HepG2 (cell line): ENCODE results near the gene MEX3D. TPM values are rescaled to one million over a fixed set of nuclear protein-coding genes. Genes with fewer than 3 reads are reported as not detected.

Source experiments
- AGO1 ChIP-seq: fragments of 200-400 bp; formaldehyde crosslinking; IDR thresholded peaks from 2 replicates; pipeline ENCODE4 v1.6.1; 2017; ENCODE audit warnings: mild to moderate bottlenecking, low read depth, low read length, moderate library complexity; ENCODE audit not compliant: poor library complexity, severe bottlenecking
- ARNT2 ChIP-seq: sonication (generic); formaldehyde crosslinking; IDR thresholded peaks from 2 replicates; pipeline ENCODE4 v1.8.0; 2022; ENCODE audit warnings: mild to moderate bottlenecking, low read depth, missing genetic modification reagents, moderate library complexity
- BORCS8-MEF2B ChIP-seq: sonication (generic); formaldehyde crosslinking; IDR thresholded peaks from 2 replicates; pipeline ENCODE4 v1.8.0; 2022; ENCODE audit warnings: mild to moderate bottlenecking, missing genetic modification reagents
- ERF ChIP-seq: IDR thresholded peaks from 2 replicates; pipeline ENCODE4 v1.6.1; 2018; ENCODE audit warnings: missing biosample characterization, missing genetic modification reagents
- FOXO1 ChIP-seq: sonication (generic); formaldehyde crosslinking; IDR thresholded peaks from 2 replicates; pipeline ENCODE4 v1.4.0; 2020; ENCODE audit warnings: missing genetic modification reagents
- NR2F2 ChIP-seq: IDR thresholded peaks from 2 replicates; pipeline ENCODE4 v1.6.1; 2012; ENCODE audit warnings: low read depth, inconsistent platforms, borderline replicate concordance
- RBAK ChIP-seq: sonication (generic); formaldehyde crosslinking; IDR thresholded peaks from 2 replicates; pipeline ENCODE4 v1.5.1; 2020; ENCODE audit warnings: mild to moderate bottlenecking, missing genetic modification reagents
- RXRA ChIP-seq: sonication (generic); formaldehyde crosslinking; IDR thresholded peaks from 2 replicates; pipeline ENCODE4 v1.5.1; 2020; ENCODE audit warnings: missing genetic modification reagents
- SIN3A ChIP-seq: IDR thresholded peaks from 2 replicates; pipeline ENCODE4 v1.6.1; 2011; ENCODE audit warnings: low read depth, mild to moderate bottlenecking, control low read depth, low read length, borderline replicate concordance
- SRSF9 ChIP-seq: fragments of 200-400 bp; formaldehyde crosslinking; IDR thresholded peaks from 2 replicates; pipeline ENCODE4 v1.6.1; 2018; ENCODE audit warnings: borderline replicate concordance, mild to moderate bottlenecking, low read depth, low read length; ENCODE audit not compliant: insufficient read depth, poor library complexity, severe bottlenecking
- THAP11 ChIP-seq: IDR thresholded peaks from 2 replicates; pipeline ENCODE4 v1.6.1; 2016; ENCODE audit warnings: missing biosample characterization, missing genetic modification reagents
- ZBTB39 ChIP-seq: sonication (generic); formaldehyde crosslinking; IDR thresholded peaks from 2 replicates; pipeline ENCODE4 v1.5.0; 2020; ENCODE audit warnings: missing genetic modification reagents
- ZNF12 ChIP-seq: sonication (generic); formaldehyde crosslinking; IDR thresholded peaks from 2 replicates; pipeline ENCODE4 v1.5.0; 2020; ENCODE audit warnings: missing genetic modification reagents
- ZNF160 ChIP-seq: sonication (generic); formaldehyde crosslinking; IDR thresholded peaks from 2 replicates; pipeline ENCODE4 v1.8.0; 2022; ENCODE audit warnings: mild to moderate bottlenecking, inconsistent platforms, missing genetic modification reagents
- ZNF234 ChIP-seq: sonication (generic); formaldehyde crosslinking; conservative IDR thresholded peaks from 2 replicates; pipeline ENCODE4 v1.5.1; 2020; ENCODE audit warnings: mild to moderate bottlenecking, missing genetic modification reagents
- ZNF431 ChIP-seq: sonication (generic); formaldehyde crosslinking; IDR thresholded peaks from 2 replicates; pipeline ENCODE4 v1.9.0; 2022; ENCODE audit warnings: missing genetic modification reagents, low read depth, mild to moderate bottlenecking, borderline replicate concordance
- ZNF446 ChIP-seq: sonication (generic); formaldehyde crosslinking; IDR thresholded peaks from 2 replicates; pipeline ENCODE4 v1.5.0; 2020; ENCODE audit warnings: mild to moderate bottlenecking, missing genetic modification reagents
- ZNF780A ChIP-seq: sonication (generic); formaldehyde crosslinking; IDR thresholded peaks from 2 replicates; pipeline ENCODE4 v1.8.0; 2022; ENCODE audit warnings: mild to moderate bottlenecking, missing genetic modification reagents, moderate library complexity
- ZNF790 ChIP-seq: sonication (generic); formaldehyde crosslinking; IDR thresholded peaks from 2 replicates; pipeline ENCODE4 v1.8.0; 2022; ENCODE audit warnings: missing genetic modification reagents, mild to moderate bottlenecking, borderline replicate concordance
- ZSCAN25 ChIP-seq: sonication (generic); formaldehyde crosslinking; IDR thresholded peaks from 2 replicates; pipeline ENCODE4 v1.8.0; 2022; ENCODE audit warnings: mild to moderate bottlenecking, missing genetic modification reagents
- polyA plus RNA-seq, 8 experiments: library from polyadenylated mRNA; depleted of rRNA in 3 of 8; stranded (reverse) in 7 of 8; unstranded in 1 of 8; fragments of >200 nt; fragmentation: Illumina TruSeq in 4 of 8; extraction: Trizol in 4 of 8; gene quantifications; 2 replicates each; pipeline versions ENCODE4 v1.2.1 to v1.2.3, GENCODE V29; 2011 to 2016; ENCODE audit warnings: low read depth in 4 of 8, missing spikeins in 1 of 8, mixed read lengths in 1 of 8; ENCODE audit not compliant: insufficient read depth in 1 of 8
- total RNA-seq, 5 experiments: library from RNA; depleted of rRNA; stranded (reverse); fragments of >200 nt; fragmentation: Illumina TruSeq; extraction: Trizol; gene quantifications; 2 replicates each; pipeline ENCODE4 v1.2.3, GENCODE V29; 2016; ENCODE audit warnings: low read depth in 1 of 5
- TF ChIP-seq, protein P1 (sequence below): sonication (generic); formaldehyde crosslinking; IDR thresholded peaks from 2 replicates; pipeline ENCODE4 v1.4.0; 2020; ENCODE audit warnings: missing genetic modification reagents
- TF ChIP-seq, protein P2 (sequence below): sonication (generic); formaldehyde crosslinking; IDR thresholded peaks from 2 replicates; pipeline ENCODE4 v1.4.0; 2020; ENCODE audit warnings: mild to moderate bottlenecking, missing genetic modification reagents
- TF ChIP-seq, protein P3 (sequence below): fragments of 450-650 bp; IDR thresholded peaks from 2 replicates; pipeline ENCODE4 v1.6.1; 2016

MEX3D gene
- total and polyA plus RNA-seq, 2 of the 13 experiments (the other 11 are each of a cell fraction or from before 2014, with no cell fraction given), result 3.6 to 17.1 TPM

GRCh38 chr19:1592755-1593500 lies 24.8 kb upstream of the MEX3D start, which contains the start of gene MBD3 (continued):
- TF ChIP-seq ZNF790 (CRISPR knock-in tag) (no peak), SIN3A (peak; percentile 20; the same call in 1 of the 2 replicates), RBAK (CRISPR knock-in tag) (no peak), FOXO1 (CRISPR knock-in tag) (no peak), ZBTB39 (CRISPR knock-in tag) (no peak), ZSCAN25 (CRISPR knock-in tag) (no peak), ZNF431 (CRISPR knock-in tag) (no peak), ZNF780A (no peak), ZNF446 (CRISPR knock-in tag) (no peak), THAP11 (CRISPR knock-in tag) (no peak), NR2F2 (peak; percentile 16; the same call in 1 of the 2 replicates), ARNT2 (CRISPR knock-in tag) (0 out of 2 replicates have a peak, but pooled peaks have one; percentile 19), RXRA (no peak), ERF (CRISPR knock-in tag) (peak; percentile 75), ZNF234 (no peak), ZNF160 (CRISPR knock-in tag) (no peak; the same call in 1 of the 2 replicates), SRSF9 (no peak), BORCS8-MEF2B (CRISPR knock-in tag) (no peak), AGO1 (peak; percentile 94), ZNF12 (no peak)
- TF ChIP-seq, protein P1, sequence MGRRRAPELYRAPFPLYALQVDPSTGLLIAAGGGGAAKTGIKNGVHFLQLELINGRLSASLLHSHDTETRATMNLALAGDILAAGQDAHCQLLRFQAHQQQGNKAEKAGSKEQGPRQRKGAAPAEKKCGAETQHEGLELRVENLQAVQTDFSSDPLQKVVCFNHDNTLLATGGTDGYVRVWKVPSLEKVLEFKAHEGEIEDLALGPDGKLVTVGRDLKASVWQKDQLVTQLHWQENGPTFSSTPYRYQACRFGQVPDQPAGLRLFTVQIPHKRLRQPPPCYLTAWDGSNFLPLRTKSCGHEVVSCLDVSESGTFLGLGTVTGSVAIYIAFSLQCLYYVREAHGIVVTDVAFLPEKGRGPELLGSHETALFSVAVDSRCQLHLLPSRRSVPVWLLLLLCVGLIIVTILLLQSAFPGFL (CRISPR knock-in tag), result no peak
- TF ChIP-seq, protein P2, sequence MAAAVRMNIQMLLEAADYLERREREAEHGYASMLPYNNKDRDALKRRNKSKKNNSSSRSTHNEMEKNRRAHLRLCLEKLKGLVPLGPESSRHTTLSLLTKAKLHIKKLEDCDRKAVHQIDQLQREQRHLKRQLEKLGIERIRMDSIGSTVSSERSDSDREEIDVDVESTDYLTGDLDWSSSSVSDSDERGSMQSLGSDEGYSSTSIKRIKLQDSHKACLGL (CRISPR knock-in tag), result peak; percentile 71; the same call in 1 of the 2 replicates
- TF ChIP-seq, protein P3, sequence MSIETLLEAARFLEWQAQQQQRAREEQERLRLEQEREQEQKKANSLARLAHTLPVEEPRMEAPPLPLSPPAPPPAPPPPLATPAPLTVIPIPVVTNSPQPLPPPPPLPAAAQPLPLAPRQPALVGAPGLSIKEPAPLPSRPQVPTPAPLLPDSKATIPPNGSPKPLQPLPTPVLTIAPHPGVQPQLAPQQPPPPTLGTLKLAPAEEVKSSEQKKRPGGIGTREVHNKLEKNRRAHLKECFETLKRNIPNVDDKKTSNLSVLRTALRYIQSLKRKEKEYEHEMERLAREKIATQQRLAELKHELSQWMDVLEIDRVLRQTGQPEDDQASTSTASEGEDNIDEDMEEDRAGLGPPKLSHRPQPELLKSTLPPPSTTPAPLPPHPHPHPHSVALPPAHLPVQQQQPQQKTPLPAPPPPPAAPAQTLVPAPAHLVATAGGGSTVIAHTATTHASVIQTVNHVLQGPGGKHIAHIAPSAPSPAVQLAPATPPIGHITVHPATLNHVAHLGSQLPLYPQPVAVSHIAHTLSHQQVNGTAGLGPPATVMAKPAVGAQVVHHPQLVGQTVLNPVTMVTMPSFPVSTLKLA, result no peak
